SK-N-MC (cell line): ENCODE data around the gene MOK.

Source experiments
- EZH2 ChIP-seq: fragments of 200-600 bp; sonication (generic); IDR thresholded peaks from one replicate; pipeline ENCODE4 v1.6.1; 2017; ENCODE audit warnings: antibody characterized with exemption
- FOXP2 ChIP-seq: optimal IDR thresholded peaks from 2 replicates; pipeline ENCODE3; 2011; ENCODE audit warnings: mild to moderate bottlenecking, moderate library complexity; ENCODE audit not compliant: insufficient read depth; ENCODE audit errors: extremely low read length, control extremely low read depth
- POLR2AphosphoS5 ChIP-seq: IDR thresholded peaks from 2 replicates; pipeline ENCODE4 v1.6.1; 2012; ENCODE audit warnings: mild to moderate bottlenecking, low read depth, low read length, borderline replicate concordance

DNA sequence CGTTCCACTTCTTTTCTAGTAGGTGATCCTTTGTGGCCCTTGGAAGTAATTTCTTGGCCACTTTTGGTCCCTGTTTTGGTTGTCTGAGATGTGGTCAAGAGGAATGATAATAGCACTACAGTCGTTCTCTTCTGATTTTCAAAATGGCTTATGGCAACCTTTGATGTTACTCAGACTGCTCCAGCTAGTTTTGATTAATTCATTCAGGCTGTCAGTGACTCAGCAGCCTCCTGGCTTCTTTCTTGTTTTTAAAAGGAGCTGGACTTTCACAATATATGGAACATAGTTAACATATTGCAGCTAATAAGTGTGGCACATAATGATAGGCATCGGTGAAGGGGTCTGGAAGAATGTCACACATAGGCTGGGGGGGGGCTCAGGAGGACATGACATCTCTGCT, 117.9 kb downstream of the MOK start:
- TF ChIP-seq EZH2 (no peak), POLR2AphosphoS5 (no peak), FOXP2 (no peak)
